ENCODE results near the gene ZNF646. TPM values are rescaled to one million over a fixed set of nuclear protein-coding genes. Genes with fewer than 3 reads are reported as not detected.

The ZNF646 gene
- total RNA-seq, 2 experiments from 2014 or later = 30.1 to 33.8 TPM

DNA sequence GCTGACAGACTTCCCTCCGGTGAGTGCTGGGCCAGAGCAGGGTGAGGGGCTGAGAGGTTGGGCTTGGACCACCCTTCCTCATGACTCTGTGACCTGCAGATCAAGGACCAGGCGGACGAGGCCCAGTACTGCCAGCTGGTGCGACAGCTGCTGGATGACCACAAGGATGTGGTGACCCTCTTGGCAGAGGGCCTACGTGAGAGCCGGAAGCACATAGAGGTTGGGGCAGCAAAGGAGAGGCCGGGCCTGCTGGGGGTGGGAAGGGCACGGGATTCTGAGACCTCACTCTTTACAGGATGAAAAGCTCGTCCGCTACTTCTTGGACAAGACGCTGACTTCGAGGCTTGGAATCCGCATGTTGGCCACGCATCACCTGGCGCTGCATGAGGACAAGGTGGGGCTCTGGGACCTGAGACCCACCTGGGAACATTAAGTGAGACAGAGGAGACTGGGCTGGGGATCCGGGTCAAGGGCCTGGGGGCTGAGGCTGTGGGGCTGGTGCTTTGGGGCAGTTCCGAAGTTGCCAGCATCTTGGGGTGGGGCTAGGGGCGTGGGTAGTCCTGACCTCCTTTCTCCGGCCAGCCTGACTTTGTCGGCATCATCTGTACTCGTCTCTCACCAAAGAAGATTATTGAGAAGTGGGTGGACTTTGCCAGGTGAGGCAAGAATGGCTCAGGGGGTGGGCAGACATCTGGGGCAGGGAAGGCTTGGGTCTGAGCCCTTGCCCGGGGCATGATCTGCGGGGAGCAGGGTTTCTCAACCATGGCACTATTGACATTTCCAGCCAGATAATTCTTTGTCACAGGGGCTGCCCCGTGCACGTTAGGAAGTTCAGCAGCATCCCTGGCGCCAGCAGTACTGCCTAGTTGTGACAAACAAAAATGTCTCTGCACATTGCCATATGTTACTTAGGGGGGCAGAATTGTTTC, 36.1 kb downstream of the ZNF646 start:
- Histone ChIP-seq H3K4me1 (ENCODE audit: insufficient read depth, low read length, poor library complexity, severe bottlenecking) (peaks cover 18% of the 10 kb centered on the region), H3K4me3 (ENCODE audit: low read depth, low read length, poor library complexity, severe bottlenecking) (no peak overlapping the region), H3K36me3 (ENCODE audit: insufficient read depth, low read length) (peaks cover 33% of the 10 kb centered on the region), H3K9me3 (ENCODE audit: low read length) (no peaks in the 10 kb centered on the region), H3K27ac (ENCODE audit: low read depth, low read length, poor library complexity, severe bottlenecking) (no peak overlapping the region), H3K9me2 (ENCODE audit: insufficient read depth, low read length) (no peaks in the 10 kb centered on the region), H3K79me2 (ENCODE audit: insufficient read depth, low read depth, low read length) (no peaks in the 10 kb centered on the region), H3K4me2 (ENCODE audit: low read length) (no peak overlapping the region), H4K20me1 (ENCODE audit: insufficient read depth, low read length) (no peaks in the 10 kb centered on the region), H2AFZ (ENCODE audit: low read length) (no peak overlapping the region)
- ChIA-PET CTCF (ENCODE audit: unreplicated experiment) (no interaction called here), POLR2A (no interaction called here)
- BruUV-seq (replicated peaks) = no TSS peak
- TF ChIP-seq, protein P1, sequence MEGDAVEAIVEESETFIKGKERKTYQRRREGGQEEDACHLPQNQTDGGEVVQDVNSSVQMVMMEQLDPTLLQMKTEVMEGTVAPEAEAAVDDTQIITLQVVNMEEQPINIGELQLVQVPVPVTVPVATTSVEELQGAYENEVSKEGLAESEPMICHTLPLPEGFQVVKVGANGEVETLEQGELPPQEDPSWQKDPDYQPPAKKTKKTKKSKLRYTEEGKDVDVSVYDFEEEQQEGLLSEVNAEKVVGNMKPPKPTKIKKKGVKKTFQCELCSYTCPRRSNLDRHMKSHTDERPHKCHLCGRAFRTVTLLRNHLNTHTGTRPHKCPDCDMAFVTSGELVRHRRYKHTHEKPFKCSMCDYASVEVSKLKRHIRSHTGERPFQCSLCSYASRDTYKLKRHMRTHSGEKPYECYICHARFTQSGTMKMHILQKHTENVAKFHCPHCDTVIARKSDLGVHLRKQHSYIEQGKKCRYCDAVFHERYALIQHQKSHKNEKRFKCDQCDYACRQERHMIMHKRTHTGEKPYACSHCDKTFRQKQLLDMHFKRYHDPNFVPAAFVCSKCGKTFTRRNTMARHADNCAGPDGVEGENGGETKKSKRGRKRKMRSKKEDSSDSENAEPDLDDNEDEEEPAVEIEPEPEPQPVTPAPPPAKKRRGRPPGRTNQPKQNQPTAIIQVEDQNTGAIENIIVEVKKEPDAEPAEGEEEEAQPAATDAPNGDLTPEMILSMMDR (conservative IDR thresholded peaks at IDR 0.05; ENCODE audit: low read length) = no peak
- no peak for TF ChIP-seq EZH2phosphoT487 (IDR thresholded peaks at IDR 0.05; ENCODE audit: borderline replicate concordance, low read depth, low read length)
- intact Hi-C loops (cut with micrococcal nuclease; ENCODE audit: unreplicated experiment) = loop anchor here (10.0 kb wide), 1 partner anchor 344 kb away; the partner anchor contains the start of gene ARMC5
- no peak for DNase-seq (ENCODE audit: low spot score)

DNA sequence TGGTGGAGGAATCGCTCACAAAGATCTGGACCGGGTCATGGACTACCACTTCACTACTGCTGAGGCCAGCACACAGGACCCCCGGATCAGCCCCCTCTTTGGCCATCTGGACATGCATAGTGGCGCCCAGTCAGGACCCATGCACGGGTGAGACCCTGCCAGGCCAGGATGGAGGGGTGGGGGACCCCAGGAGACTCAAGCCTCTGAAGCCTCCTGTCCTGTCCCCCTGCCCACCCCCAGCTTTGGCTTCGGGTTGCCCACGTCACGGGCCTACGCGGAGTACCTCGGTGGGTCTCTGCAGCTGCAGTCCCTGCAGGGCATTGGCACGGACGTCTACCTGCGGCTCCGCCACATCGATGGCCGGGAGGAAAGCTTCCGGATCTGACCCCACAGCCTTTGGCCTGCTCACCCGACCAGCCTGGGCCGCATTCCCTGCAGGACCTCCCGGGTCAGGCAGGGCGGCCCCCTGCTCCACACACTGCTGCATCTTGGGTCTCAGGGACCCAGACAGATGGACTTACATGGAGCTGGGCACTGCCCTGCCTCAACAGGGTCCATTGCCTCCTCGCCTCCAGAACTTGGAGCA, 37.8 kb downstream of the ZNF646 start:
- Histone ChIP-seq H3K9me2 (ENCODE audit: insufficient read depth, low read length) (no peaks in the 10 kb centered on the region), H3K4me2 (ENCODE audit: low read length) (no peak overlapping the region), H3K9me3 (ENCODE audit: low read length) (no peaks in the 10 kb centered on the region), H3K36me3 (ENCODE audit: insufficient read depth, low read length) (peaks cover 33% of the 10 kb centered on the region), H3K4me1 (ENCODE audit: insufficient read depth, low read length, poor library complexity, severe bottlenecking) (peaks cover 14% of the 10 kb centered on the region), H3K27ac (ENCODE audit: low read depth, low read length, poor library complexity, severe bottlenecking) (no peak overlapping the region), H3K79me2 (ENCODE audit: insufficient read depth, low read depth, low read length) (no peaks in the 10 kb centered on the region), H4K20me1 (ENCODE audit: insufficient read depth, low read length) (no peaks in the 10 kb centered on the region), H3K4me3 (ENCODE audit: low read depth, low read length, poor library complexity, severe bottlenecking) (no peak overlapping the region), H2AFZ (ENCODE audit: low read length) (no peak overlapping the region)
- intact Hi-C loops (cut with micrococcal nuclease; ENCODE audit: unreplicated experiment) = loop anchor here (10.0 kb wide), 1 partner anchor 343 kb away; the partner anchor contains the start of gene ARMC5
- ChIA-PET CTCF (ENCODE audit: unreplicated experiment) (no interaction called here), POLR2A (no interaction called here)
- DNase-seq (ENCODE audit: low spot score) = no peak
- BruUV-seq (replicated peaks) = TSS peak; percentile 42
- TF ChIP-seq EZH2phosphoT487 (IDR thresholded peaks at IDR 0.05; ENCODE audit: borderline replicate concordance, low read depth, low read length) = no peak
- TF ChIP-seq, protein P1 (conservative IDR thresholded peaks at IDR 0.05; ENCODE audit: low read length) = no peak
